ENCODE data around the gene POLN. TPM values are rescaled to one million over a fixed set of nuclear protein-coding genes. Genes with fewer than 3 reads are reported as not detected.

The POLN gene
- total RNA-seq, 1 donor from 2014 or later, result 0.29 TPM

GRCh38 chr4:2061186-2062131, 180.5 kb downstream of the POLN start:
- DNase-seq (ENCODE audit: low read depth), result no peak
- TF ChIP-seq CTCF (conservative IDR thresholded peaks at IDR 0.05; ENCODE audit: low read depth, low read length), result no peak
- no peak overlapping the region for H3K4me3 ChIP-seq (ENCODE audit: low read depth, low read length)

- TF ChIP-seq CTCF (conservative IDR thresholded peaks at IDR 0.05; ENCODE audit: low read depth, low read length), result no peak
- no peak for DNase-seq (ENCODE audit: low read depth)
- H3K4me3 ChIP-seq (ENCODE audit: low read depth, low read length), result no peak overlapping the region
Observed at GRCh38 chr4:2060611-2061185, 181.2 kb downstream of the POLN start.

GRCh38 chr4:2059726-2060602, 182.0 kb downstream of the POLN start:
- DNase-seq (ENCODE audit: low read depth), result no peak
- no peak for TF ChIP-seq CTCF (conservative IDR thresholded peaks at IDR 0.05; ENCODE audit: low read depth, low read length)
- no peak overlapping the region for H3K4me3 ChIP-seq (ENCODE audit: low read depth, low read length)

- no peak for TF ChIP-seq CTCF (conservative IDR thresholded peaks at IDR 0.05; ENCODE audit: low read depth, low read length)
- H3K4me3 ChIP-seq (ENCODE audit: low read depth, low read length), result peak within 1 kb of the TSS; percentile 41
- no peak for DNase-seq (ENCODE audit: low read depth)
Observed at GRCh38 chr4:2059046-2059725, 182.7 kb downstream of the POLN start, which contains the start of gene NAT8L. TSS of gene NAT8L (plus strand) at chr4:2059327. CDS start at chr4:2059512, 185 bp downstream.

- H3K4me3 ChIP-seq (ENCODE audit: low read depth, low read length), result peak overlapping the region; percentile 41
- no peak for TF ChIP-seq CTCF (conservative IDR thresholded peaks at IDR 0.05; ENCODE audit: low read depth, low read length)
- no peak for DNase-seq (ENCODE audit: low read depth)
Observed at GRCh38 chr4:2058264-2059045, 183.5 kb downstream of the POLN start.
